Measurements from ENCODE around the gene SIRPB2.

SIRPB2 gene

GRCh38 chr20:1465470-1466210, 25.6 kb downstream of the SIRPB2 start:
- TF ChIP-seq CTCF (conservative IDR thresholded peaks at IDR 0.05; ENCODE audit: low read depth, low read length), result no peak
- Histone ChIP-seq H3K36me3 (ENCODE audit: insufficient read depth) (no peaks in the 10 kb centered on the region; the same call in 1 of the 2 replicates), H3K4me2 (peak overlapping the region; percentile 100), H3K9ac (peak overlapping the region; percentile 93), H4K20me1 (ENCODE audit: insufficient read depth) (peaks cover 6% of the 10 kb centered on the region), H3K27ac (peak overlapping the region; percentile 83; the same call in 1 of the 2 replicates), H2AFZ (ENCODE audit: low read depth) (peak overlapping the region; percentile 73; the same call in 1 of the 2 replicates), H3K27me3 (ENCODE audit: insufficient read depth, low read depth) (0 out of 2 replicates have a peak, but pooled peaks cover 5% of the 10 kb centered on the region), H3K4me3 (IDR thresholded peaks at IDR 0.05; ENCODE audit: insufficient read depth, low read depth, low read length) (peak overlapping the region; percentile 27), H3K4me1 (ENCODE audit: low read depth, poor library complexity, severe bottlenecking) (peaks cover 39% of the 10 kb centered on the region), H3K79me2 (ENCODE audit: insufficient read depth, low read depth) (peaks cover 37% of the 10 kb centered on the region)

- H3K4me3 ChIP-seq (IDR thresholded peaks at IDR 0.05; ENCODE audit: insufficient read depth, low read depth, low read length), result no peak overlapping the region
- H3K9ac ChIP-seq, result no peak overlapping the region
- H2AFZ ChIP-seq (ENCODE audit: low read depth), result no peak overlapping the region
- H3K36me3 ChIP-seq (ENCODE audit: insufficient read depth), result peaks cover 10% of the 10 kb centered on the region; the same call in 1 of the 2 replicates
- H3K27ac ChIP-seq, result no peak overlapping the region
- peaks cover 6% of the 10 kb centered on the region for H4K20me1 ChIP-seq (ENCODE audit: insufficient read depth)
- peaks cover 37% of the 10 kb centered on the region for H3K79me2 ChIP-seq (ENCODE audit: insufficient read depth, low read depth)
- H3K4me1 ChIP-seq (ENCODE audit: low read depth, poor library complexity, severe bottlenecking), result peaks cover 25% of the 10 kb centered on the region
- TF ChIP-seq CTCF (conservative IDR thresholded peaks at IDR 0.05; ENCODE audit: low read depth, low read length), result no peak
- H3K27me3 ChIP-seq (ENCODE audit: insufficient read depth, low read depth), result 0 out of 2 replicates have a peak, but pooled peaks cover 5% of the 10 kb centered on the region
- H3K4me2 ChIP-seq, result peak overlapping the region; percentile 4; the same call in 1 of the 2 replicates
These were observed 27.1 kb downstream of the SIRPB2 start for GRCh38 chr20:1463971-1464570.

GRCh38 chr20:1462834-1463233, 28.4 kb downstream of the SIRPB2 start:
- Histone ChIP-seq H3K4me2 (no peak overlapping the region), H3K4me1 (ENCODE audit: low read depth, poor library complexity, severe bottlenecking) (peaks cover 25% of the 10 kb centered on the region), H2AFZ (ENCODE audit: low read depth) (no peak overlapping the region), H3K79me2 (ENCODE audit: insufficient read depth, low read depth) (peaks cover 37% of the 10 kb centered on the region), H3K9ac (no peak overlapping the region), H4K20me1 (ENCODE audit: insufficient read depth) (peaks cover 6% of the 10 kb centered on the region), H3K36me3 (ENCODE audit: insufficient read depth) (peaks cover 10% of the 10 kb centered on the region; the same call in 1 of the 2 replicates), H3K4me3 (IDR thresholded peaks at IDR 0.05; ENCODE audit: insufficient read depth, low read depth, low read length) (no peak overlapping the region), H3K27me3 (ENCODE audit: insufficient read depth, low read depth) (0 out of 2 replicates have a peak, but pooled peaks cover 3% of the 10 kb centered on the region), H3K27ac (no peak overlapping the region)
- TF ChIP-seq CTCF (conservative IDR thresholded peaks at IDR 0.05; ENCODE audit: low read depth, low read length), result no peak

- no peak overlapping the region for H3K27ac ChIP-seq
- H4K20me1 ChIP-seq (ENCODE audit: insufficient read depth), result peaks cover 6% of the 10 kb centered on the region
- H3K4me2 ChIP-seq, result no peak overlapping the region
- H3K27me3 ChIP-seq (ENCODE audit: insufficient read depth, low read depth), result no peaks in the 10 kb centered on the region
- no peak overlapping the region for H3K4me3 ChIP-seq (IDR thresholded peaks at IDR 0.05; ENCODE audit: insufficient read depth, low read depth, low read length)
- no peak for TF ChIP-seq CTCF (conservative IDR thresholded peaks at IDR 0.05; ENCODE audit: low read depth, low read length)
- H3K79me2 ChIP-seq (ENCODE audit: insufficient read depth, low read depth), result peaks cover 37% of the 10 kb centered on the region
- H2AFZ ChIP-seq (ENCODE audit: low read depth), result no peak overlapping the region
- no peak overlapping the region for H3K9ac ChIP-seq
- peaks cover 25% of the 10 kb centered on the region for H3K4me1 ChIP-seq (ENCODE audit: low read depth, poor library complexity, severe bottlenecking)
- peaks cover 10% of the 10 kb centered on the region; the same call in 1 of the 2 replicates for H3K36me3 ChIP-seq (ENCODE audit: insufficient read depth)
These were observed 29.2 kb downstream of the SIRPB2 start for GRCh38 chr20:1462001-1462400.
